CD4-positive, alpha-beta T cell (primary cell): ENCODE results near the gene CMIP. TPM values are rescaled to one million over a fixed set of nuclear protein-coding genes. Genes with fewer than 3 reads are reported as not detected.
A peak's percentile ranks its signal among the peaks of the same experiment; 100 is the strongest.

Experiments
- ATAC-seq: fragments of 200-7000 bp; cut with Tn5 transposase; one replicate; pipeline ENCODE4 v1.10.0; 2022; ENCODE audit warnings: mild to moderate bottlenecking; ENCODE audit not compliant: poor library complexity
- CTCF ChIA-PET: fragments of 350-600 bp; sonication (Branson Sonifier 250); formaldehyde crosslinking; loops from one replicate; lab custom pipeline; 2021; ENCODE audit warnings: antibody characterized with exemption, inconsistent platforms; lab: Charles Lee
- POLR2A ChIA-PET: fragments of 350-600 bp; sonication (Branson Sonifier 250); formaldehyde crosslinking; loops from one replicate; lab custom pipeline; 2021; ENCODE audit warnings: antibody characterized with exemption, inconsistent platforms; lab: Charles Lee
- DNase-seq, 14 experiments: peaks; one replicate each; pipeline ENCODE4 v3.0.0-alpha.2; 2013 to 2020; ENCODE audit warnings: mixed read lengths in 2 of 14
- H3K27ac ChIP-seq, 2 donors: one replicate each; pipeline versions ENCODE4 v1.5.1 to v1.7.0; 2013; ENCODE audit warnings: low read length in 2 of 2, low read depth in 1 of 2, mild to moderate bottlenecking in 1 of 2
- H3K27me3 ChIP-seq, 2 experiments: 1 replicate in 1 of 2; 2 replicates in 1 of 2; pipeline versions ENCODE4 v1.6.1 to v1.7.0; 2013; ENCODE audit warnings: low read length in 2 of 2, control low read depth in 1 of 2, mild to moderate bottlenecking in 1 of 2, moderate library complexity in 1 of 2; ENCODE audit not compliant: insufficient read depth in 2 of 2, control insufficient read depth in 1 of 2
- H3K36me3 ChIP-seq: one replicate; pipeline ENCODE4 v1.6.1; 2013; ENCODE audit warnings: low read length, control low read depth; ENCODE audit not compliant: insufficient read depth
- H3K4me1 ChIP-seq: one replicate; pipeline ENCODE4 v1.6.1; 2013; ENCODE audit warnings: low read length, control low read depth; ENCODE audit not compliant: insufficient read depth
- H3K4me3 ChIP-seq: one replicate; pipeline ENCODE4 v1.5.1; 2013; ENCODE audit warnings: mild to moderate bottlenecking, low read length, moderate library complexity
- H3K9me3 ChIP-seq, 2 experiments: 1 replicate in 1 of 2; 2 replicates in 1 of 2; pipeline versions ENCODE4 v1.6.1 to v1.7.0; 2013; ENCODE audit warnings: low read length in 2 of 2, mild to moderate bottlenecking in 2 of 2, control low read depth in 1 of 2, moderate library complexity in 1 of 2; ENCODE audit not compliant: control insufficient read depth in 1 of 2, insufficient read depth in 1 of 2
- H3K27ac Mint-ChIP-seq: one replicate; pipeline ENCODE4 v1.8.0; 2020; ENCODE audit warnings: mixed read lengths
- H3K27me3 Mint-ChIP-seq: one replicate; pipeline ENCODE4 v1.8.0; 2021; ENCODE audit warnings: mixed read lengths
- H3K36me3 Mint-ChIP-seq: one replicate; pipeline ENCODE4 v1.8.0; 2021; ENCODE audit warnings: low read depth, mixed read lengths
- H3K4me1 Mint-ChIP-seq: one replicate; pipeline ENCODE4 v1.8.0; 2021; ENCODE audit warnings: low read depth, mixed read lengths
- H3K4me3 Mint-ChIP-seq: one replicate; pipeline ENCODE4 v1.8.0; 2020; ENCODE audit warnings: mild to moderate bottlenecking, mixed read lengths
- H3K9me3 Mint-ChIP-seq: one replicate; pipeline ENCODE4 v1.8.0; 2020; ENCODE audit warnings: mixed read lengths
- intact Hi-C, 2 experiments: fragments of 100-400 bp; cut with DNase I in 1 of 2; cut with micrococcal nuclease in 1 of 2; formaldehyde crosslinking; loops; one replicate each; pipeline versions ENCODE4 v1.15.1 to v1.9.0; 2023 to 2025; cut with DNase I, micrococcal nuclease
- total RNA-seq, 174 experiments: library from RNA in 2 of 174; stranded (reverse) in 2 of 174; gene quantifications; one replicate each; pipeline ENCODE4 v1.2.3 and lab custom pipeline; 2021 to 2026
- TF ChIP-seq, protein P1 (sequence below): fragments of 200-600 bp; IDR thresholded peaks from one replicate; pipeline ENCODE4 v1.8.0; 2022; ENCODE audit warnings: antibody characterized with exemption, mild to moderate bottlenecking

Gene CMIP
- total RNA-seq, 2 experiments from 2014 or later, result 33.5 to 35.3 TPM

- ChIA-PET POLR2A (interaction anchor here (1.9 kb wide), 1 partner anchor 28 kb away, joined by 9 read pairs; no protein-coding TSS in a partner anchor), CTCF (interaction anchor here (1.0 to 1.4 kb wide), 2 partner anchors 10 to 27 kb away, joined by 3 to 4 read pairs; no protein-coding TSS in a partner anchor)
- no peaks in the 10 kb centered on the region for H3K36me3 ChIP-seq
- peaks cover 32% of the 10 kb centered on the region for H3K4me1 Mint-ChIP-seq
- H3K27ac Mint-ChIP-seq, result peak overlapping the region; percentile 99
- ATAC-seq (peak; percentile 18), DNase-seq (peak in 4 of 14 experiments; percentile 18 to 54 (median 41))
- peaks cover 31% of the 10 kb centered on the region for H3K4me1 ChIP-seq
- TF ChIP-seq, protein P1, sequence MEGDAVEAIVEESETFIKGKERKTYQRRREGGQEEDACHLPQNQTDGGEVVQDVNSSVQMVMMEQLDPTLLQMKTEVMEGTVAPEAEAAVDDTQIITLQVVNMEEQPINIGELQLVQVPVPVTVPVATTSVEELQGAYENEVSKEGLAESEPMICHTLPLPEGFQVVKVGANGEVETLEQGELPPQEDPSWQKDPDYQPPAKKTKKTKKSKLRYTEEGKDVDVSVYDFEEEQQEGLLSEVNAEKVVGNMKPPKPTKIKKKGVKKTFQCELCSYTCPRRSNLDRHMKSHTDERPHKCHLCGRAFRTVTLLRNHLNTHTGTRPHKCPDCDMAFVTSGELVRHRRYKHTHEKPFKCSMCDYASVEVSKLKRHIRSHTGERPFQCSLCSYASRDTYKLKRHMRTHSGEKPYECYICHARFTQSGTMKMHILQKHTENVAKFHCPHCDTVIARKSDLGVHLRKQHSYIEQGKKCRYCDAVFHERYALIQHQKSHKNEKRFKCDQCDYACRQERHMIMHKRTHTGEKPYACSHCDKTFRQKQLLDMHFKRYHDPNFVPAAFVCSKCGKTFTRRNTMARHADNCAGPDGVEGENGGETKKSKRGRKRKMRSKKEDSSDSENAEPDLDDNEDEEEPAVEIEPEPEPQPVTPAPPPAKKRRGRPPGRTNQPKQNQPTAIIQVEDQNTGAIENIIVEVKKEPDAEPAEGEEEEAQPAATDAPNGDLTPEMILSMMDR, result no peak
- H3K36me3 Mint-ChIP-seq, result peaks cover 19% of the 10 kb centered on the region
- H3K4me3 ChIP-seq, result no peak overlapping the region
- no peaks in the 10 kb centered on the region for H3K9me3 Mint-ChIP-seq
- no peaks in the 10 kb centered on the region for H3K27me3 ChIP-seq
- no peak overlapping the region for H3K27ac ChIP-seq
- no peaks in the 10 kb centered on the region for H3K27me3 Mint-ChIP-seq
- H3K9me3 ChIP-seq, result no peaks in the 10 kb centered on the region
- peak overlapping the region; percentile 96 for H3K4me3 Mint-ChIP-seq
- intact Hi-C loops, result loop anchor here (5.0 to 10.0 kb wide), 6 partner anchors 52 to 898 kb away; partner anchors contain the start of genes C16orf46 (in 1 of the 2), DYNLRB2 (in 1 of the 2) and GAN (in 1 of the 2)
These were observed 2.2 kb upstream of the CMIP start for GRCh38 chr16:81442220-81442915.

DNA sequence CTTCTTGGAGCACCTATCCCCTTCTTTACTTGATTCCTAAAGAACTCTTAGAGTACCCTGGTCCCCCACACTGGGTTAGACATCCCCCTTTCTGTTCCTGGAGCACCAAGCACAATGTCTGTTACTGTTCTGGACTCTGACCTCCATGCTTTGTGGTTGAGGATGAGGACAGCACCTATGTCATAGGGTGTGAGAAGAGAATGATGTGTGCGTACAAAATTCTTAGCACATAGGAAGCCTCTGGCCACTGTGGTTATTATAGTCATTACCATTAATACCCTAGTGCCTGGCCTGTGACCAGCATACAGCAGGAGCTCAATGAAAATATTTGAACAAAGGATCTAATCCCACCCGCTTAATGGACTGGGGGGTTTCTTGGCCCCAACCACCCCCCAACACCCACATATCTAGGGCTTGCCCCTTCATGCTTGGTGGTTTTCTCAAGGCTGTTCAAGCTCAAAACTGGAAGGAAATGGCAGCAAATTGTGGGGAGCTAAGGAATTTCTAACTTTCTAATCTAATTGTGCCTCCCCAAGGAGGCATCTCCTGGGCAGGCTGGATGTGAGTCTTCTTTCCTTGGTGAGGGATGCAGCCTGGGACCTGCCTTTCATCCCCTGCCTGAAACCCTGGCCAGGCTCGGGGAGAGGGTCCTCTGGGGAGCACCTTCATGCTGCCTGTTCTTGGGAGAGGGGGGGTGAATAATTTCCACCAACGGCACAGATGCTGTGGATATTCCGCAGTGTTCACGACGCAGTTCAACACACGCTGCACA lies 1.5 kb upstream of the CMIP start:
- Mint-ChIP-seq H3K27me3 (no peaks in the 10 kb centered on the region), H3K4me3 (peak overlapping the region; percentile 96), H3K4me1 (peaks cover 40% of the 10 kb centered on the region), H3K9me3 (no peaks in the 10 kb centered on the region), H3K36me3 (peaks cover 19% of the 10 kb centered on the region), H3K27ac (peak overlapping the region; percentile 99)
- no peak for ATAC-seq
- intact Hi-C loops, result loop anchor here (5.0 to 10.0 kb wide), 6 partner anchors 52 to 898 kb away; partner anchors contain the start of genes C16orf46 (in 1 of the 2), DYNLRB2 (in 1 of the 2) and GAN (in 1 of the 2)
- no peak overlapping the region for H3K27ac ChIP-seq
- no peaks in the 10 kb centered on the region for H3K27me3 ChIP-seq
- peak in 1 of 14 experiments; percentile 50 for DNase-seq
- ChIA-PET POLR2A (interaction anchor here (1.1 to 1.9 kb wide), 2 partner anchors 14 to 27 kb away, joined by 4 to 9 read pairs; no protein-coding TSS in a partner anchor), CTCF (interaction anchor here (1.0 to 1.4 kb wide), 2 partner anchors 9 to 26 kb away, joined by 3 to 4 read pairs; no protein-coding TSS in a partner anchor)
- H3K36me3 ChIP-seq, result no peaks in the 10 kb centered on the region
- no peaks in the 10 kb centered on the region for H3K9me3 ChIP-seq
- H3K4me3 ChIP-seq, result no peak overlapping the region
- H3K4me1 ChIP-seq, result peaks cover 38% of the 10 kb centered on the region
- TF ChIP-seq, protein P1, result no peak
